K562 (cell line): ENCODE data around the gene CEP95. TPM values are rescaled to one million over a fixed set of nuclear protein-coding genes. Genes with fewer than 3 reads are reported as not detected.

ENCODE experiments used
- C11orf30 ChIP-seq: fragments of 450-650 bp; IDR thresholded peaks from 2 replicates; pipeline ENCODE4 v1.6.1; 2016; ENCODE audit warnings: low read depth, mild to moderate bottlenecking
- CREM ChIP-seq: IDR thresholded peaks from 2 replicates; pipeline ENCODE4 v1.6.1; 2014; ENCODE audit warnings: antibody characterized with exemption, low read depth
- ELF2 ChIP-seq: fragments of 250-450 bp; sonication (Bioruptor Pico); IDR thresholded peaks from 2 replicates; pipeline ENCODE4 v1.5.0; 2021; ENCODE audit warnings: mild to moderate bottlenecking
- KDM4B ChIP-seq, 2 experiments: fragments of 450-650 bp in 1 of 2; sonication (generic) in 1 of 2; IDR thresholded peaks; 2 replicates each; pipeline ENCODE4 v1.6.1; 2016 to 2017; ENCODE audit warnings: borderline replicate concordance in 2 of 2, antibody characterized with exemption in 1 of 2, low read depth in 1 of 2, mild to moderate bottlenecking in 1 of 2
- LEF1 ChIP-seq: fragments of 450-650 bp; IDR thresholded peaks from 2 replicates; pipeline ENCODE4 v1.6.1; 2016; ENCODE audit warnings: mild to moderate bottlenecking
- MEF2A ChIP-seq: IDR thresholded peaks from 2 replicates; pipeline ENCODE4 v1.6.1; 2011; ENCODE audit warnings: low read depth, mild to moderate bottlenecking, low read length, moderate library complexity; ENCODE audit not compliant: control insufficient read depth
- NONO ChIP-seq, 2 experiments: fragments of 200-400 bp in 1 of 2; fragments of 450-650 bp in 1 of 2; formaldehyde crosslinking in 1 of 2; IDR thresholded peaks; 2 replicates each; pipeline ENCODE4 v1.6.1; 2017; ENCODE audit warnings: low read depth in 2 of 2, mild to moderate bottlenecking in 2 of 2, moderate library complexity in 2 of 2, low read length in 1 of 2
- SOX6 ChIP-seq: fragments of 450-650 bp; IDR thresholded peaks from 2 replicates; pipeline ENCODE4 v1.6.1; 2014; ENCODE audit warnings: mild to moderate bottlenecking
- TOE1 ChIP-seq, 2 experiments: fragments of 450-650 bp in 1 of 2; sonication (generic) in 1 of 2; formaldehyde crosslinking in 1 of 2; IDR thresholded peaks; 2 replicates each; pipeline versions ENCODE4 v1.7.1 to v1.8.0; 2016 to 2022; ENCODE audit warnings: borderline replicate concordance in 2 of 2, mild to moderate bottlenecking in 2 of 2, antibody characterized with exemption in 1 of 2, inconsistent platforms in 1 of 2, low read depth in 1 of 2, missing genetic modification reagents in 1 of 2, moderate library complexity in 1 of 2
- ZNF77 ChIP-seq: fragments of 250-450 bp; sonication (Bioruptor Pico); IDR thresholded peaks from 2 replicates; pipeline ENCODE4 v1.5.0; 2020
- ZNF79 ChIP-seq: fragments of 250-450 bp; sonication (Bioruptor Pico); IDR thresholded peaks from 2 replicates; pipeline ENCODE4 v1.4.0; 2020; ENCODE audit warnings: low read depth, mild to moderate bottlenecking, moderate library complexity
- polyA plus RNA-seq, 8 experiments: library from polyadenylated mRNA; depleted of rRNA in 4 of 8; stranded (reverse) in 5 of 8; unstranded in 3 of 8; fragments of >200 nt; fragmentation: Nextera tagmentation in 2 of 8; fragmentation: Illumina TruSeq in 1 of 8; extraction: Ambion mirVana in 2 of 8; extraction: Trizol in 1 of 8; gene quantifications; 2 replicates each; pipeline versions ENCODE4 v1.2.1 to v1.2.3, GENCODE V29; 2011 to 2014; ENCODE audit warnings: inconsistent platforms in 1 of 8, missing spikeins in 1 of 8
- total RNA-seq, 7 experiments: library from RNA; depleted of rRNA in 6 of 7; stranded (reverse); fragments of >200 nt in 6 of 7; fragmentation: Illumina TruSeq in 2 of 7; extraction: Trizol in 2 of 7; gene quantifications; 2 replicates each; pipeline versions ENCODE4 v1.2.1 to v1.2.3, GENCODE V29; 2011 to 2021; ENCODE audit warnings: low replicate concordance in 1 of 7
- TF ChIP-seq, protein P1 (sequence below), 2 experiments: fragments of 450-650 bp; IDR thresholded peaks; 2 replicates each; pipeline ENCODE4 v1.6.1; 2016; ENCODE audit warnings: mild to moderate bottlenecking in 2 of 2, borderline replicate concordance in 1 of 2, low read depth in 1 of 2, moderate library complexity in 1 of 2
- TF ChIP-seq, protein P2 (sequence below), 2 experiments: fragments of 450-650 bp; IDR thresholded peaks; 2 replicates each; pipeline ENCODE4 v1.6.1; 2018; ENCODE audit warnings: mild to moderate bottlenecking in 2 of 2, low read depth in 1 of 2; ENCODE audit not compliant: partially characterized antibody in 2 of 2

CEP95 gene
- total and polyA plus RNA-seq, 9 of the 15 experiments (the other 6 are each of a cell fraction or from before 2014, with no cell fraction given): 26.7 to 80.7 (median 56.9) TPM

DNA sequence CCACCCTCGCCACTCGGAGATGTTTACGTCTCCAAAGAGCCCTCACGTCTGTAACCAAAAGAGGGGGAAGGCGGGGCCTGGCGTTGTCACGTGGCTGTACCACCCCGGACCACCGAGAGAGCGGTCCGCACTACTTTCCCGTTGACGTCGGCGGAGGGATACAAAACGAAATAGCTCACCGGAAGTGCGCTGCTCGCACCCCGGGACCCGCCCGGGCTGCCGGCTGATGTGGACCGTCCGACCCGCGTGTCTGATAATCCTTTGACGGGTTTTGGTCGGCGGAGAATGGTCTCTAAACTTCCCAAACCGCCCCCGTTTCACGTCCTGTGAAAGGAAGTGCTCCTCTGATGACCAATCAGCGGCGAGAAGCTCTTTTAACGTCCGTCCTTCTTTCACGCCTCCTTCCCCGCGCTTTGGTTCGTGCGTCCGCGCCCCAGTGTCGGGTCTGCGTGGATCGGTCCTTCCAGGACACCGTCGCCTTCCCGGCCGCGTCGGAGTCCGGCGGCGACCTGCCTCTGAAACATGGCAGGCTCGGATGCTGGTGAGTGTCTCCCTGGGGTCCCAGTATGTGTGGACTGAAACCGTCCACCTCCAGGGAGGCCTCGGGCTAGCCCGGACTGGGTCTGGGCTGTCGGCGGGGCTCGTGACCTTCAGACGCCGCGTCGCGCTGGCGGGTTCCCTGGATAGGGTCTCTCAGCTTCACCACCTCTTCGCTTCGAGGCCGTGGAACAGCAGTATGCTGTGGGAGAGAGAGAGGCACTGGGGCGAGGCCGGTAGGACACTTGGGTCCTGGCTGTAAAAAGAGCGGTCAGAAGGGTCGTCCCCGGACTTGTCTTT, at the start of gene CEP95 (continued):
- TF ChIP-seq, protein P1, sequence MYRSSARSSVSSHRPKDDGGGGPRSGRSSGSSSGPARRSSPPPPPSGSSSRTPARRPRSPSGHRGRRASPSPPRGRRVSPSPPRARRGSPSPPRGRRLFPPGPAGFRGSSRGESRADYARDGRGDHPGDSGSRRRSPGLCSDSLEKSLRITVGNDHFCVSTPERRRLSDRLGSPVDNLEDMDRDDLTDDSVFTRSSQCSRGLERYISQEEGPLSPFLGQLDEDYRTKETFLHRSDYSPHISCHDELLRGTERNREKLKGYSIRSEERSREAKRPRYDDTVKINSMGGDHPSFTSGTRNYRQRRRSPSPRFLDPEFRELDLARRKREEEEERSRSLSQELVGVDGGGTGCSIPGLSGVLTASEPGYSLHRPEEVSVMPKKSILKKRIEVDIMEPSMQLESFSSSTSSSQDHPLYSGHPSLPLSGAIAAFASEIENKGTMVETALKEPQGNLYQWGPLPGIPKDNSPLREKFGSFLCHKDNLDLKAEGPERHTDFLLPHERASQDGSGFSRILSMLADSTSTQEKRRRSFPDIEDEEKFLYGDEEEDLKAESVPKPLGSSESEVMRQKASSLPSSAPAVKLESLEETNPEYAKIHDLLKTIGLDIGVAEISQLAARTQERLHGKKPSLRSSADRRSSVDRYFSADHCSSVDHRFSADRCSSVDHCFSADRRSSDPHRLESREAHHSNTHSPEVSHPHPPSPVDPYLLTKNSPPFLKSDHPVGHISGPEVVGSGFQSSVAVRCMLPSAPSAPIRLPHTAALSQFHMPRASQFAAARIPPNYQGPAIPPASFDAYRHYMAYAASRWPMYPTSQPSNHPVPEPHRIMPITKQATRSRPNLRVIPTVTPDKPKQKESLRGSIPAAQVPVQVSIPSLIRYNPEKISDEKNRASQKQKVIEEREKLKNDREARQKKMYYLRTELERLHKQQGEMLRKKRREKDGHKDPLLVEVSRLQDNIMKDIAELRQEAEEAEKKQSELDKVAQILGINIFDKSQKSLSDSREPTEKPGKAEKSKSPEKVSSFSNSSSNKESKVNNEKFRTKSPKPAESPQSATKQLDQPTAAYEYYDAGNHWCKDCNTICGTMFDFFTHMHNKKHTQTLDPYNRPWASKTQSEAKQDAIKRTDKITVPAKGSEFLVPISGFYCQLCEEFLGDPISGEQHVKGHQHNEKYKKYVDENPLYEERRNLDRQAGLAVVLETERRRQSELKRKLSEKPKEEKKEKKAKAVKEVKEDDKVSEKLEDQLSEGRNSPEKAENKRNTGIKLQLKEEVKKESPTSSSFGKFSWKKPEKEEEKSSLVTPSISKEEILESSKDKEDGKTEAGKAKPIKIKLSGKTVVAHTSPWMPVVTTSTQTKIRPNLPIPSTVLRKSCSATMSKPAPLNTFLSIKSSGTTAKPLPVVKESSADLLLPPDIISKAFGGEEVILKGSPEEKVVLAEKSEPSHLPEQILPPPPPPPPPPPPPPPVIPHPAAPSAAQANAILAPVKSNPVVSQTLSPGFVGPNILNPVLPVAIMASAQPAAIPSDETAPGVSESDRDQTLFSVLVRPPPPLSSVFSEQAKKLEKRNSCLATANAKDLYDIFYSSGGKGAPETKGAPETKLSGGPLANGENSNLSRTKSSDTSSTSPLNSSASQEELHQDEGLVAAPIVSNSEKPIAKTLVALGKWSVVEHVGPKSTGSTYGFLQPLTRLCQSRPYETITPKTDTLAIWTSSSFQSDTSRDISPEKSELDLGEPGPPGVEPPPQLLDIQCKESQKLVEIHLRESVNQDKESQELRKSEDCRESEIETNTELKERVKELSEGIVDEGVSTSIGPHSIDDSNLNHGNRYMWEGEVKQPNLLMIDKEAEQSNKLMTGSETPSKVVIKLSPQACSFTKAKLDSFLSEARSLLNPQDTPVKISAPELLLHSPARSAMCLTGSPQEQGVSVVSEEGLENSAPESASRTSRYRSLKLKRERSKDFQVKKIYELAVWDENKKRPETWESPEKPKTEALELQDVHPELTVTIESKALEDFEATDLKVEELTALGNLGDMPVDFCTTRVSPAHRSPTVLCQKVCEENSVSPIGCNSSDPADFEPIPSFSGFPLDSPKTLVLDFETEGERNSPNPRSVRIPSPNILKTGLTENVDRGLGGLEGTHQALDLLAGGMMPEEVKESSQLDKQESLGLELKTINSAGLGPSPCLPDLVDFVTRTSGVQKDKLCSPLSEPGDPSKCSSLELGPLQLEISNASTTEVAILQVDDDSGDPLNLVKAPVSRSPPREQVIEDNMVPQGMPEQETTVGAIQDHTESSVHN (IDR thresholded peaks at IDR 0.05; ENCODE audit: borderline replicate concordance in 1 of 2, low read depth in 1 of 2): no peak
- peak in 1 of 2 experiments; percentile 5; a peak in 1 of 4 replicates for TF ChIP-seq KDM4B (IDR thresholded peaks at IDR 0.05; ENCODE audit: borderline replicate concordance in 2 of 2, low read depth in 1 of 2)
- TF ChIP-seq MEF2A: peak; percentile 61; the same call in 1 of the 2 replicates
- TF ChIP-seq CREM: peak; percentile 90
- no peak for TF ChIP-seq ZNF79 (CRISPR knock-in tag)
- TF ChIP-seq NONO (IDR thresholded peaks at IDR 0.05; ENCODE audit: low read depth in 2 of 2, low read length in 1 of 2): 0 out of 4 replicates have a peak, but pooled peaks of 1 of the 2 experiments have one; percentile 11
- peak; percentile 42; the same call in 1 of the 2 replicates for TF ChIP-seq LEF1
- TF ChIP-seq ZNF77 (CRISPR knock-in tag): no peak
- TF ChIP-seq, protein P2, sequence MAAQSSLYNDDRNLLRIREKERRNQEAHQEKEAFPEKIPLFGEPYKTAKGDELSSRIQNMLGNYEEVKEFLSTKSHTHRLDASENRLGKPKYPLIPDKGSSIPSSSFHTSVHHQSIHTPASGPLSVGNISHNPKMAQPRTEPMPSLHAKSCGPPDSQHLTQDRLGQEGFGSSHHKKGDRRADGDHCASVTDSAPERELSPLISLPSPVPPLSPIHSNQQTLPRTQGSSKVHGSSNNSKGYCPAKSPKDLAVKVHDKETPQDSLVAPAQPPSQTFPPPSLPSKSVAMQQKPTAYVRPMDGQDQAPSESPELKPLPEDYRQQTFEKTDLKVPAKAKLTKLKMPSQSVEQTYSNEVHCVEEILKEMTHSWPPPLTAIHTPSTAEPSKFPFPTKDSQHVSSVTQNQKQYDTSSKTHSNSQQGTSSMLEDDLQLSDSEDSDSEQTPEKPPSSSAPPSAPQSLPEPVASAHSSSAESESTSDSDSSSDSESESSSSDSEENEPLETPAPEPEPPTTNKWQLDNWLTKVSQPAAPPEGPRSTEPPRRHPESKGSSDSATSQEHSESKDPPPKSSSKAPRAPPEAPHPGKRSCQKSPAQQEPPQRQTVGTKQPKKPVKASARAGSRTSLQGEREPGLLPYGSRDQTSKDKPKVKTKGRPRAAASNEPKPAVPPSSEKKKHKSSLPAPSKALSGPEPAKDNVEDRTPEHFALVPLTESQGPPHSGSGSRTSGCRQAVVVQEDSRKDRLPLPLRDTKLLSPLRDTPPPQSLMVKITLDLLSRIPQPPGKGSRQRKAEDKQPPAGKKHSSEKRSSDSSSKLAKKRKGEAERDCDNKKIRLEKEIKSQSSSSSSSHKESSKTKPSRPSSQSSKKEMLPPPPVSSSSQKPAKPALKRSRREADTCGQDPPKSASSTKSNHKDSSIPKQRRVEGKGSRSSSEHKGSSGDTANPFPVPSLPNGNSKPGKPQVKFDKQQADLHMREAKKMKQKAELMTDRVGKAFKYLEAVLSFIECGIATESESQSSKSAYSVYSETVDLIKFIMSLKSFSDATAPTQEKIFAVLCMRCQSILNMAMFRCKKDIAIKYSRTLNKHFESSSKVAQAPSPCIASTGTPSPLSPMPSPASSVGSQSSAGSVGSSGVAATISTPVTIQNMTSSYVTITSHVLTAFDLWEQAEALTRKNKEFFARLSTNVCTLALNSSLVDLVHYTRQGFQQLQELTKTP (IDR thresholded peaks at IDR 0.05; ENCODE audit: low read depth in 1 of 2, partially characterized antibody in 2 of 2): peak in 1 of 2 experiments; percentile 71
- peak; percentile 52 for TF ChIP-seq C11orf30
- TF ChIP-seq TOE1 (IDR thresholded peaks at IDR 0.05; ENCODE audit: borderline replicate concordance): peak; percentile 86
- no peak for TF ChIP-seq TOE1 (CRISPR knock-in tag; IDR thresholded peaks at IDR 0.05; ENCODE audit: borderline replicate concordance, low read depth)
- TF ChIP-seq ELF2 (CRISPR knock-in tag): peak; percentile 89
- peak; percentile 63 for TF ChIP-seq SOX6
